Cardiac muscle cell (in vitro differentiated cells and primary cell): ENCODE measurements around the gene DPYSL3. TPM values are rescaled to one million over a fixed set of nuclear protein-coding genes. Genes with fewer than 3 reads are reported as not detected.

Experiments
- DNase-seq, 2 donors: peaks; one replicate each; pipeline versions ENCODE4 v3.0.0 to v3.0.0-alpha.2; 2010 to 2017; ENCODE audit warnings: low read depth in 1 of 2, low spot score in 1 of 2
- H3K27ac ChIP-seq: fragments of 200-600 bp; sonication (generic); 2 replicates; pipeline ENCODE4 v1.5.1; 2016
- H3K27me3 ChIP-seq: fragments of 200-600 bp; sonication (generic); 2 replicates; pipeline ENCODE4 v1.6.0; 2016; ENCODE audit warnings: control low read depth
- H3K36me3 ChIP-seq: fragments of 200-600 bp; sonication (generic); 2 replicates; pipeline ENCODE4 v1.5.1; 2016; ENCODE audit warnings: control low read depth
- H3K4me1 ChIP-seq: fragments of 200-600 bp; sonication (generic); 2 replicates; pipeline ENCODE4 v1.8.1; 2017; ENCODE audit warnings: low read depth, mild to moderate bottlenecking, mixed run types
- H3K4me3 ChIP-seq: fragments of 200-600 bp; sonication (generic); 2 replicates; pipeline ENCODE4 v1.5.1; 2016; ENCODE audit warnings: mild to moderate bottlenecking
- H3K9me3 ChIP-seq: fragments of 200-600 bp; sonication (generic); 2 replicates; pipeline ENCODE4 v1.5.1; 2017; ENCODE audit warnings: low read depth, mild to moderate bottlenecking, control low read depth
- polyA plus RNA-seq: library from polyadenylated mRNA; unstranded; fragments of >200 nt; fragmentation: Nextera tagmentation; extraction: Ambion mirVana; gene quantifications from 2 replicates; pipeline ENCODE4 v1.2.1, GENCODE V29; 2016
- total RNA-seq: library from RNA; depleted of rRNA; stranded (reverse); fragments of >200 nt; gene quantifications from 2 replicates; pipeline ENCODE4 v1.2.3, GENCODE V29; 2016
- TF ChIP-seq, protein P1 (sequence below): IDR thresholded peaks from 2 replicates; pipeline ENCODE4 v1.5.1; 2012; ENCODE audit warnings: low read depth, mild to moderate bottlenecking, low read length

The DPYSL3 gene
- total and polyA plus RNA-seq, 2 experiments from 2014 or later, result 86.3 to 129 TPM

GRCh38 chr5:147341345-147341744 lies 168.5 kb downstream of the DPYSL3 start:
- no peaks in the 10 kb centered on the region for H3K36me3 ChIP-seq
- H3K4me3 ChIP-seq, result no peak overlapping the region
- TF ChIP-seq, protein P1, sequence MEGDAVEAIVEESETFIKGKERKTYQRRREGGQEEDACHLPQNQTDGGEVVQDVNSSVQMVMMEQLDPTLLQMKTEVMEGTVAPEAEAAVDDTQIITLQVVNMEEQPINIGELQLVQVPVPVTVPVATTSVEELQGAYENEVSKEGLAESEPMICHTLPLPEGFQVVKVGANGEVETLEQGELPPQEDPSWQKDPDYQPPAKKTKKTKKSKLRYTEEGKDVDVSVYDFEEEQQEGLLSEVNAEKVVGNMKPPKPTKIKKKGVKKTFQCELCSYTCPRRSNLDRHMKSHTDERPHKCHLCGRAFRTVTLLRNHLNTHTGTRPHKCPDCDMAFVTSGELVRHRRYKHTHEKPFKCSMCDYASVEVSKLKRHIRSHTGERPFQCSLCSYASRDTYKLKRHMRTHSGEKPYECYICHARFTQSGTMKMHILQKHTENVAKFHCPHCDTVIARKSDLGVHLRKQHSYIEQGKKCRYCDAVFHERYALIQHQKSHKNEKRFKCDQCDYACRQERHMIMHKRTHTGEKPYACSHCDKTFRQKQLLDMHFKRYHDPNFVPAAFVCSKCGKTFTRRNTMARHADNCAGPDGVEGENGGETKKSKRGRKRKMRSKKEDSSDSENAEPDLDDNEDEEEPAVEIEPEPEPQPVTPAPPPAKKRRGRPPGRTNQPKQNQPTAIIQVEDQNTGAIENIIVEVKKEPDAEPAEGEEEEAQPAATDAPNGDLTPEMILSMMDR, result no peak
- no peaks in the 10 kb centered on the region for H3K4me1 ChIP-seq
- no peak for DNase-seq
- no peak overlapping the region for H3K27ac ChIP-seq
- no peaks in the 10 kb centered on the region for H3K9me3 ChIP-seq
- H3K27me3 ChIP-seq, result no peaks in the 10 kb centered on the region

- DNase-seq, result no peak
- Histone ChIP-seq H3K9me3 (no peaks in the 10 kb centered on the region), H3K4me1 (no peaks in the 10 kb centered on the region), H3K27me3 (no peaks in the 10 kb centered on the region), H3K27ac (no peak overlapping the region), H3K36me3 (no peaks in the 10 kb centered on the region), H3K4me3 (no peak overlapping the region)
- TF ChIP-seq, protein P1, result no peak
These were observed 168.9 kb downstream of the DPYSL3 start for GRCh38 chr5:147340941-147341340.
